ENCODE data around the gene ZNF74.

ZNF74 gene

DNA sequence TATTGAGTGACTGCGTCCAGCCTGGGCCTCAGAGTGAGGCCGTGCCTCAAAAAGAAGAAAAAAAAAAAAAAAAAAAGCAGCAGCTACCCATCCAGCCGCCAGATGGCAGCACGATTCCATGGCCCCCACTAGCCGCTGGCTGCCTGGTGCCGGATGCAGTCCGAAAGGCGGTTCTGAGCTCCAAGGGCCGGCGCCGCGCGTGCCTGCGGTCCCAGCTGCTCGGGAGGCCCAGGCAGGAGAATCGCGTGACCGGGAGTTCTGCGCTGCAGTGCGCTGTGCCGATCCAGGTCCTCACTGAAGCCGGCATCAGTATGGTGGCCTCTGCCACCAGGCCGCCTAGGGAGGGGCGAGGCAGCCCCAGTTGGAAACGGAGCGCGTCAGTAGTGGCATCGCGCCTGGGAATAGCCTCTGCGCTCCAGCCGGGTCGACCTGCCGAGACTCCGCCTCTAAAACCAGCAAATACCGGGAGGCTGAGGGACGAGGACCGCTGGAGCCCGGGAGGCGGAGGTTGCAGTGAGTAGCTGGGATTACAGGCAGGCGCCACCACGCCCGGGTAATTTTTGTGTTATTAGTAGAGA, 24.3 kb downstream of the ZNF74 start:
- H3K27me3 ChIP-seq (ENCODE audit: insufficient read depth, low read depth, severe bottlenecking), result no peaks in the 10 kb centered on the region
- peak; percentile 80 for DNase-seq
- no peaks in the 10 kb centered on the region for H3K36me3 ChIP-seq
- TF ChIP-seq, protein P1, sequence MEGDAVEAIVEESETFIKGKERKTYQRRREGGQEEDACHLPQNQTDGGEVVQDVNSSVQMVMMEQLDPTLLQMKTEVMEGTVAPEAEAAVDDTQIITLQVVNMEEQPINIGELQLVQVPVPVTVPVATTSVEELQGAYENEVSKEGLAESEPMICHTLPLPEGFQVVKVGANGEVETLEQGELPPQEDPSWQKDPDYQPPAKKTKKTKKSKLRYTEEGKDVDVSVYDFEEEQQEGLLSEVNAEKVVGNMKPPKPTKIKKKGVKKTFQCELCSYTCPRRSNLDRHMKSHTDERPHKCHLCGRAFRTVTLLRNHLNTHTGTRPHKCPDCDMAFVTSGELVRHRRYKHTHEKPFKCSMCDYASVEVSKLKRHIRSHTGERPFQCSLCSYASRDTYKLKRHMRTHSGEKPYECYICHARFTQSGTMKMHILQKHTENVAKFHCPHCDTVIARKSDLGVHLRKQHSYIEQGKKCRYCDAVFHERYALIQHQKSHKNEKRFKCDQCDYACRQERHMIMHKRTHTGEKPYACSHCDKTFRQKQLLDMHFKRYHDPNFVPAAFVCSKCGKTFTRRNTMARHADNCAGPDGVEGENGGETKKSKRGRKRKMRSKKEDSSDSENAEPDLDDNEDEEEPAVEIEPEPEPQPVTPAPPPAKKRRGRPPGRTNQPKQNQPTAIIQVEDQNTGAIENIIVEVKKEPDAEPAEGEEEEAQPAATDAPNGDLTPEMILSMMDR (IDR thresholded peaks at IDR 0.05; ENCODE audit: low read depth, low read length), result peak; percentile 87
- peak overlapping the region; percentile 57 for H3K4me3 ChIP-seq (ENCODE audit: low read depth, low read length)
- no peak overlapping the region; the same call in 1 of the 2 replicates for H3K27ac ChIP-seq
- no peaks in the 10 kb centered on the region for H3K9me3 ChIP-seq (ENCODE audit: severe bottlenecking)

DNA sequence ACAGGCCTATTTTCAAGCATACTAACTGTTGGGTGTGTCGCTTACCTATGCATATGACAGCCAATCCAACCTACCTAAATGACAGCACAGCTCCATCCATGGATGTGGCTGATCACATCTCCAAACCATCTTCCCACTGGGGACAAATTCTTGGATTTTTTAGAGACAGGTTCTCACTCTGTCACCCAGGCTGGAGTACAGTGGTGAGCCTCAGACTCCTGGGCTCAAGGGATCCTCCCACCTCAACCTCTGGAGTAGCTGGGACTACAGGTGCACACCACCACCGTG, 25.7 kb downstream of the ZNF74 start:
- TF ChIP-seq, protein P1 (IDR thresholded peaks at IDR 0.05; ENCODE audit: low read depth, low read length), result no peak
- peaks cover 3% of the 10 kb centered on the region for H3K36me3 ChIP-seq
- H3K27ac ChIP-seq, result no peak overlapping the region
- H3K9me3 ChIP-seq (ENCODE audit: severe bottlenecking), result no peaks in the 10 kb centered on the region
- H3K27me3 ChIP-seq (ENCODE audit: insufficient read depth, low read depth, severe bottlenecking), result no peaks in the 10 kb centered on the region
- H3K4me3 ChIP-seq (ENCODE audit: low read depth, low read length), result no peak overlapping the region
- DNase-seq, result no peak

DNA sequence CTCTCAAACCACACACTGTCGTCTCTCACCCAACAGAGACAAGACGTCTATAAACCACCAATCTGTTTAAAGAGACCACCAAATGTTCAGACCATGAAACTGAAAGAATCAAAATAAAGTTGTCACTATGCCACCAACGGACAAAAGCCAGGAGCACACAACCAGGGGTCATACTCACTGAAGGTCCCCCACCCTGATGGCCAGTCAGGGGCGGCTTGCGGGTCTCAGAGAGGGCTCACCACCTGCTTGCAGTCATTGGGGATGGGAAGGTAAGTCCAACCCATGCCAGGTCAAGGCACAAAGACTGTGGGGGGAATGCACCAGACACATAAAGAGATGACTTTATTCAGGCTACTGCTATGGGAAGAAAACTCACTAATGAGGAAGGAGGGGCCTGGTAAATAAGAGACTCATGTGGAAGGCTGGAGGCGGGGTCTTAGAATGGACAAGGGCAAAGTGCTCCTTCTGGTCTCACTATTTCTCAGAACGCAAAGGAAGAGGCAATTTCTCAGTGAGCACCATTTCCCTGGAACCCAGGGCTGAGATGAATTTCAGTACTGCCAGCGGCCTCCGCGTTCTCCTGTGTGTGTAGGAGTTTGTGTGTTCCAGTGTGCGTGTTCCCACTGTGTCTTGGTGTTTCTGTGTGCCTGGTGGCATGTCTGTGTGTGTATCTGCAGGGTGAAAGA, 26.3 kb downstream of the ZNF74 start:
- no peak for DNase-seq
- H3K27ac ChIP-seq, result no peak overlapping the region
- TF ChIP-seq, protein P1 (IDR thresholded peaks at IDR 0.05; ENCODE audit: low read depth, low read length), result no peak
- H3K36me3 ChIP-seq, result peaks cover 9% of the 10 kb centered on the region
- no peak overlapping the region for H3K4me3 ChIP-seq (ENCODE audit: low read depth, low read length)
- no peaks in the 10 kb centered on the region for H3K27me3 ChIP-seq (ENCODE audit: insufficient read depth, low read depth, severe bottlenecking)
- no peaks in the 10 kb centered on the region for H3K9me3 ChIP-seq (ENCODE audit: severe bottlenecking)

DNA sequence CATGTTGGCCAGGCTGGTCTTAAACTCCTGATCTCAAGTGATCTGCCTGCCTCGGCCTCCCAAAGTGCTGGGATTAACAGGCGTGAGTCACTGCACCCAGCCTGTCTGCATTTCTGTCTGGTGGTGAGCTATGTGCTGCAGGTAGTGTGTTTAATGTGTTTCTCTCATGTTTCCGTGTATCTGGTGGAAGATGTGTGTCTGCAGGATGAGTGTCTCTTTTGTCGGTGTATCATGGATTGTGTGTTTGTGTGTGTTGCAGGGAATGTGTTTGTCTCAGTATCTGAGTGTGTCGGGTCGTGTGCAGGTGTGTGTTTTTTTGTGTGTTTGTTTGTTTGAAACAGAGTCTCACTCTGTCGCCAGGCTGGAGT, 27.5 kb downstream of the ZNF74 start:
- no peaks in the 10 kb centered on the region for H3K9me3 ChIP-seq (ENCODE audit: severe bottlenecking)
- TF ChIP-seq, protein P1 (IDR thresholded peaks at IDR 0.05; ENCODE audit: low read depth, low read length), result no peak

DNA sequence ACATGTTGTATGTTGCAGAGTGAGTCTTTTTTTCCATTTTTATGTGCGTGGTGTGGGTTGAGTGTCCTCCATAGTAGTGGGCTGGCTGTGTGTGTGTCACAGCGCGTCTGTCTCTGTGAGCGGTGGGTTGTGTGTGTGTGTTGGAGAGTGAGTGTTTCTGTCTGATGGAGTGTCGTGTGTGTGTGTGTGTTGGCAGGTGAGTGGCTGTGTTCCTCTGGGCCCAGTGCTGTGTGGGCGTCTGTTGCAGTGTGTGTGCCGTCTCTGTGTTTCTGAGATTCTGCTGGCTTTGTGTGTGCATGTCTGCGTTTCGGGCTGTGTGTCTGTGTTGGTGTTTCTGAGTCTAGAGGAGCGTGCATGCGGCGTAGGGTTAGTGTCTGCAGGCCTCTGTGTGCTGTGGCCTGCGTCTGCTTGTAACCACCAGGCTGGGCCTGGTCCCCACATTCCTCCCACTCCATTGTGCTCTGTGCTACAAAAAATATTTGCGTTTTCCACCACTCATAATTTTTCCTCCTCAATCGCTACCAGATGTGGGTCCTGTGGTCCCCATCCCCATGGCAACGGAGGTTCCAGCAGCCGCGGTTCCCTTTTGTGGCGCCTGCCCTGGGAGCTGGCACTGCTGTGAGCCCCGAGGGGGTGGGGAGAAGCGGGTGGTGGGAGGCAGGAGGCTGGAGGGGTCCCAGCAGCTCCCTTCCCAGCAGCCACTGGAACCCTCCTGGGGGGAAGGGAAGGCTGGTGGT, 28.5 kb downstream of the ZNF74 start:
- no peaks in the 10 kb centered on the region for H3K9me3 ChIP-seq (ENCODE audit: severe bottlenecking)
- no peak overlapping the region for H3K4me3 ChIP-seq (ENCODE audit: low read depth, low read length)
- H3K27me3 ChIP-seq (ENCODE audit: insufficient read depth, low read depth, severe bottlenecking), result no peaks in the 10 kb centered on the region
- H3K27ac ChIP-seq, result no peak overlapping the region
- H3K36me3 ChIP-seq, result peaks cover 20% of the 10 kb centered on the region
- no peak for DNase-seq
- TF ChIP-seq, protein P1 (IDR thresholded peaks at IDR 0.05; ENCODE audit: low read depth, low read length), result no peak

More for the DNA sequence above, 27.5 kb downstream of the ZNF74 start:
- no peak for DNase-seq
- no peak overlapping the region for H3K27ac ChIP-seq
- H3K4me3 ChIP-seq (ENCODE audit: low read depth, low read length), result no peak overlapping the region
- H3K36me3 ChIP-seq, result peaks cover 12% of the 10 kb centered on the region
- no peaks in the 10 kb centered on the region for H3K27me3 ChIP-seq (ENCODE audit: insufficient read depth, low read depth, severe bottlenecking)

All from WERI-Rb-1 (cell line).